A549 (cell line): ENCODE data around the gene SNAP25. TPM values are rescaled to one million over a fixed set of nuclear protein-coding genes. Genes with fewer than 3 reads are reported as not detected.

Experiments
- ATAC-seq, 2 experiments: fragments of 200-7000 bp in 1 of 2; fragments of >200 bp in 1 of 2; cut with Nextera tagmentation in 1 of 2; cut with Tn5 transposase in 1 of 2; 3 replicates each; pipeline versions ENCODE4 v1.8.0 to v1.9.1; 2018 to 2020; ENCODE audit warnings: mild to moderate bottlenecking in 1 of 2, moderate library complexity in 1 of 2
- CTCF ChIA-PET: fragments of 300-600 bp; sonication (Branson Sonifier 250); formaldehyde crosslinking; extraction: SDS; loops from one replicate; lab custom pipeline; 2021; ENCODE audit warnings: antibody characterized with exemption, inconsistent platforms; lab: Yijun Ruan, JAX
- POLR2A ChIA-PET: fragments of 350-600 bp; formaldehyde crosslinking; extraction: SDS; loops from one replicate; lab custom pipeline; 2021; ENCODE audit warnings: antibody characterized with exemption, inconsistent platforms; lab: Yijun Ruan, JAX
- DNase-seq, 2 experiments: peaks; one replicate each; pipeline versions ENCODE4 v3.0.0 to v3.0.0-alpha.2; 2011 to 2016; ENCODE audit warnings: low read depth in 1 of 2, low spot score in 1 of 2
- FAIRE-seq: peaks from 2 replicates; lab custom pipeline; 2011; peaks lifted over from hg19 to GRCh38; lab: Jason Lieb, UNC
- H3K27ac ChIP-seq, 2 experiments: fragments of >200 bp; sonication (Bioruptor Twin); formaldehyde crosslinking; 3 replicates each; pipeline ENCODE4 v1.5.1; 2016 to 2017
- H3K4me1 ChIP-seq: fragments of >200 bp; sonication (Bioruptor Twin); formaldehyde crosslinking; 3 replicates; pipeline ENCODE4 v1.6.1; 2016
- H3K4me2 ChIP-seq: fragments of >200 bp; sonication (Bioruptor Twin); formaldehyde crosslinking; 3 replicates; pipeline ENCODE4 v1.6.1; 2016
- H3K4me3 ChIP-seq: fragments of >200 bp; sonication (Bioruptor Twin); formaldehyde crosslinking; 3 replicates; pipeline ENCODE4 v1.5.1; 2016
- H3K9me3 ChIP-seq: fragments of >200 bp; sonication (Bioruptor Twin); formaldehyde crosslinking; 3 replicates; pipeline ENCODE4 v1.6.1; 2016
- ATOH8 ChIP-seq: fragments of 250-450 bp; sonication (Bioruptor Pico); IDR thresholded peaks from 2 replicates; pipeline ENCODE4 v1.5.0; 2020; ENCODE audit warnings: low read depth, mild to moderate bottlenecking, moderate library complexity
- BCL3 ChIP-seq: fragments of >200 bp; sonication (Bioruptor Twin); formaldehyde crosslinking; IDR thresholded peaks from 3 replicates; pipeline ENCODE4 v1.6.1; 2016
- CBX8 ChIP-seq: fragments of 200-600 bp; sonication (generic); IDR thresholded peaks from 2 replicates; pipeline ENCODE4 v1.6.1; 2016
- CEBPB ChIP-seq, 2 experiments: fragments of >200 bp in 1 of 2; sonication (Bioruptor Twin) in 1 of 2; formaldehyde crosslinking in 1 of 2; IDR thresholded peaks; 2 replicates each; pipeline ENCODE4 v1.6.1; 2012 to 2016
- CHD4 ChIP-seq: fragments of 200-600 bp; sonication (generic); IDR thresholded peaks from 2 replicates; pipeline ENCODE4 v1.6.1; 2016; ENCODE audit warnings: antibody characterized with exemption, mild to moderate bottlenecking, borderline replicate concordance
- EP300 ChIP-seq, 2 experiments: fragments of >200 bp; sonication (Bioruptor Twin); formaldehyde crosslinking; IDR thresholded peaks; 2 replicates in 1 of 2; 3 replicates in 1 of 2; pipeline ENCODE4 v1.6.1; 2016 to 2017
- FOSL2 ChIP-seq, 2 experiments: fragments of 450-650 bp in 1 of 2; fragments of >200 bp in 1 of 2; sonication (Bioruptor Twin) in 1 of 2; formaldehyde crosslinking; IDR thresholded peaks; 2 replicates each; pipeline versions ENCODE4 v1.5.0 to v1.6.1; 2016 to 2020; ENCODE audit warnings: mild to moderate bottlenecking in 1 of 2, moderate library complexity in 1 of 2
- HES2 ChIP-seq: fragments of >200 bp; sonication (Bioruptor Twin); formaldehyde crosslinking; IDR thresholded peaks from 2 replicates; pipeline ENCODE4 v1.6.1; 2016
- JUN ChIP-seq, 2 experiments: fragments of >200 bp; sonication (Bioruptor Twin); formaldehyde crosslinking; IDR thresholded peaks; 2 replicates in 1 of 2; 3 replicates in 1 of 2; pipeline ENCODE4 v1.6.1; 2016 to 2017
- JUNB ChIP-seq: fragments of >200 bp; sonication (Bioruptor Twin); formaldehyde crosslinking; IDR thresholded peaks from 2 replicates; pipeline ENCODE4 v1.6.1; 2016
- MAFK ChIP-seq: fragments of 450-650 bp; IDR thresholded peaks from 2 replicates; pipeline ENCODE4 v1.6.1; 2014; ENCODE audit not compliant: partially characterized antibody
- MAX ChIP-seq: IDR thresholded peaks from 2 replicates; pipeline ENCODE4 v1.6.1; 2012
- MYC ChIP-seq: IDR thresholded peaks from 2 replicates; pipeline ENCODE4 v1.6.1; 2012; ENCODE audit warnings: mild to moderate bottlenecking, inconsistent platforms, low read length, improper control_type of control experiment, borderline replicate concordance
- NFE2L2 ChIP-seq: fragments of 150-350 bp; conservative IDR thresholded peaks from 2 replicates; pipeline ENCODE4 v1.6.1; 2014; ENCODE audit warnings: low read length
- PBX3 ChIP-seq: IDR thresholded peaks from 2 replicates; pipeline ENCODE4 v1.6.1; 2012
- RARB ChIP-seq: fragments of 250-450 bp; sonication (Bioruptor Pico); IDR thresholded peaks from 2 replicates; pipeline ENCODE4 v1.8.0; 2021; ENCODE audit warnings: mild to moderate bottlenecking, moderate library complexity
- RFX5 ChIP-seq: fragments of 450-650 bp; IDR thresholded peaks from 2 replicates; pipeline ENCODE4 v1.7.1; 2014; ENCODE audit warnings: antibody characterized with exemption, mild to moderate bottlenecking, moderate library complexity
- SREBF2 ChIP-seq: fragments of 450-650 bp; IDR thresholded peaks from 2 replicates; pipeline ENCODE4 v1.6.1; 2014; ENCODE audit warnings: mild to moderate bottlenecking, moderate library complexity
- USF2 ChIP-seq: fragments of 450-650 bp; IDR thresholded peaks from 2 replicates; pipeline ENCODE4 v1.6.1; 2014; ENCODE audit warnings: antibody characterized with exemption
- ZC3H11A ChIP-seq: fragments of 450-650 bp; IDR thresholded peaks from 2 replicates; pipeline ENCODE4 v1.6.1; 2014; ENCODE audit warnings: antibody characterized with exemption, mild to moderate bottlenecking
- ZSCAN20 ChIP-seq: fragments of 250-450 bp; sonication (Bioruptor Pico); IDR thresholded peaks from 2 replicates; pipeline ENCODE4 v1.8.0; 2022; ENCODE audit warnings: mild to moderate bottlenecking, moderate library complexity
- WGBS: methylation state at CpG from one replicate; pipeline ENCODE4 v1.1.6; 2017; ENCODE audit errors: missing lambda C conversion rate; 5-methylcytosine and 5-hydroxymethylcytosine counted together
- polyA plus RNA-seq, 4 experiments: library from polyadenylated mRNA; depleted of rRNA in 3 of 4; stranded (reverse); fragments of >200 nt; fragmentation: RNase III in 1 of 4; extraction: RNeasy Plus Mini Kit Qiagen cat#74134 plus additional on column Dnase treatment in 1 of 4; gene quantifications; 2 replicates in 3 of 4; 3 replicates in 1 of 4; pipeline ENCODE4 v1.2.3, GENCODE V29; 2011 to 2017

SNAP25 gene
- polyA plus RNA-seq, 2 of the 4 experiments (the other 2 are of a cell fraction) = 39.6 to 53.6 TPM

GRCh38 chr20:10278412-10278811 is 59.8 kb downstream of the SNAP25 start:
- POLR2A ChIA-PET = no interaction called here
- H3K9me3 ChIP-seq = no peaks in the 10 kb centered on the region
- no peak overlapping the region for H3K4me2 ChIP-seq
- FAIRE-seq (no peak), ATAC-seq (no peak), DNase-seq (no peak)
- peak overlapping the region in 1 of 2 experiments; percentile 54; a peak in 2 of 6 replicates for H3K27ac ChIP-seq
- 86% methylated on average over 4 of the region's 4 CpGs for whole genome bisulfite sequencing
- H3K4me3 ChIP-seq = no peak overlapping the region
- peaks cover 48% of the 10 kb centered on the region for H3K4me1 ChIP-seq
- CTCF ChIA-PET = no interaction called here
- TF ChIP-seq CBX8 (no peak), ATOH8 (CRISPR knock-in tag) (no peak), CHD4 (no peak), MYC (no peak), EP300 (IDR thresholded peaks at IDR 0.05) (no peak), FOSL2 (IDR thresholded peaks at IDR 0.05) (no peak), FOSL2 (CRISPR knock-in tag; IDR thresholded peaks at IDR 0.05) (no peak), ZC3H11A (no peak), SREBF2 (no peak), JUNB (no peak), RARB (CRISPR knock-in tag) (no peak), PBX3 (no peak), ZSCAN20 (CRISPR knock-in tag) (no peak), CEBPB (IDR thresholded peaks at IDR 0.05) (no peak), MAX (no peak), HES2 (no peak), JUN (IDR thresholded peaks at IDR 0.05) (no peak), USF2 (no peak), MAFK (no peak), RFX5 (no peak), BCL3 (no peak)

- Histone ChIP-seq H3K4me2 (peak overlapping the region; percentile 15; the same call in 2 of the 3 replicates), H3K27ac (peak overlapping the region; percentile 69 to 85; a peak in 5 of 6 replicates), H3K9me3 (no peaks in the 10 kb centered on the region), H3K4me1 (peaks cover 60% of the 10 kb centered on the region), H3K4me3 (no peak overlapping the region)
- DNase-seq (no peak), FAIRE-seq (peak; percentile 65), ATAC-seq (no peak)
- ChIA-PET POLR2A (no interaction called here), CTCF (interaction anchor here (1.0 kb wide), 1 partner anchor 9 kb away, joined by 3 read pairs; no protein-coding TSS in a partner anchor)
- WGBS = 81% methylated on average over 5 of the region's 5 CpGs
- peak; percentile 59 to 73; a peak in 2 of 4 replicates for TF ChIP-seq CEBPB (IDR thresholded peaks at IDR 0.05)
- TF ChIP-seq NFE2L2 = no peak
Observed at GRCh38 chr20:10280018-10280908, 61.6 kb downstream of the SNAP25 start.
